NCI-H2196 (cell line): Measurements from ENCODE around the gene GDPD5.
A peak's percentile ranks its signal among the peaks of the same experiment; 100 is the strongest.

Experiments
- DNase-seq: peaks from one replicate; lab custom pipeline; 2025; ENCODE audit not compliant: unreplicated experiment; lab: John Stamatoyannopoulos, UW

The GDPD5 gene

DNA sequence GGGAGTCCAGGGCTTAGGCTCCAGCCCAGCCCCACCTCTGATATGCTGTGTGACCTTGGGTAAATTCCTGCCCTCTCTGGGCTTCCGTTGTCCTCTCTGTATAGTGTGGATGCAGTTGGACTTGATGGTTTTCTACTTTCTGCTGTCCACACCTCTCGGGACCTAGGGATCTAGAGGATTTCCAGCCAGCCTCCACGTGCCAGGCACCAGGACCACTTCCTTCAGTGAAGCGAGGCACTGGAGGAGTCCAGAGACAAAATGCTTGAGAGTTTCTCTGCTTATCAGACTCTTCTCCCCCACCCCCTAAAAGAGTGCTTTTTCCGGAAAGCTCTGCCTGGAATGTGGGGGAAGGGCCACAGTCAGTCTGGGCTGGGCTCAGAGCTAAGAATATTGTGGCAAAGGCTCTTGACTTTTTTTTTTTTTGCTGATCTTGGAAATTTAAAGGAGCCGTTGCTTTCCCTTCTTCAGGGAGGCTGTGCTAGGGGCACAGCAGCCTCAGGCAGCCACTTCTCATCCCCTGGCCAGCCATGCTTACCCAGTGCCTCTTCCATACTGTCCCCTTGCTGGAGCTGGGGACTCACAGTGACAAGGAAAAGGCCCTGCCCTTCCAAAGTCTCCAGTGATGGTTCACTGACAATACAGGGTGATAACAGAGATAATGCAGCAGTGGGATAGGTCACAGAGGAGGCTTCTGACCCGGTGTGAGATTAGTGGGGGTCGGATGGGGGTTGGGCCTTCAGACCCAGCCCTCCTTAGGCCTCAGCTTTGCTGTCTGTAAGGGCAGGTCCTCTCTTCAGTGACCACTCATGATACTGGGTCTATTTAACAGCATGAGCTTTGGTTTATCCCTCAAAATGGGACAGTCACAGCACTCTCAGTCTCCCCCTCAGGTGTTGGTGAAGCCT, 33.5 kb upstream of the GDPD5 start:
- DNase-seq: no peak

DNA sequence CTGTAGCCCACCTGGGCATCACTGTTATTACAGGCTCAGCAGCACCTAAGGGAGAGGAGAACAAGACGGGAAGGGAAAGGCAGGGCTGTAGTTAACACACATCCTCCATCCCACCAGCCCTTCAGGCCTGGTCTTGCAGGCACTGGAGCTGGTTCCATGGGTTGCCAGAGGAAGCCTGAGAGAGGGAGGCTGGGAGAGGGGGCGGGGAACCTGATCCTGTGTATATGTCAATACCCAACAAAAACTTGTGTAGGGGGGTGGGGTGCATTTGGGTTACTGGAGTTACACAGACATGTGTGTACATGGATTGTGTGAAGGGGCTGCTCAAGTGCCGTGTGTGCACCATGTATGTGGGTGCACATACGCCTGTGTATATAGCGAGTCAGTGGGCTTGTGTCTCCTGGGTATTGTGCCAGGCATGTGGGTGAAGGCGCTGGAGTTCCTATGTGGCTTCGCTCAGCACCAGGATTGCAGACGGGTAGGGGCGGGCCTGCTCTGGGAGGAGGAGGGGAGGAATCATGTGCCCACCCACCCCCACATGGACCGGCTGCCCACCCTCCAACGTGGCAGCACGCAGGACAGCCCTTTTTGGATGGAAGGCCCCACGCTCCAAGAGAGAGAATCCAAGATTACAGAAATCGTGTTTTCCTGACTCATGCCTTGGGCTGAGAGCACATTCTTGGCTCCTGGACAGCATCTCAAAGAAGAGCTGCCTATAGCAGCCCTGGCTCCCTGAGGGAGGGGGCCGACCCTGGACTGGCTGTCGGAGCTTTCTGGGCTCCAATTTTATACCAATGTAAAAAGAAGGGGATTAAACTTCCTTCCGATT, 32.1 kb upstream of the GDPD5 start:
- no peak for DNase-seq

DNA sequence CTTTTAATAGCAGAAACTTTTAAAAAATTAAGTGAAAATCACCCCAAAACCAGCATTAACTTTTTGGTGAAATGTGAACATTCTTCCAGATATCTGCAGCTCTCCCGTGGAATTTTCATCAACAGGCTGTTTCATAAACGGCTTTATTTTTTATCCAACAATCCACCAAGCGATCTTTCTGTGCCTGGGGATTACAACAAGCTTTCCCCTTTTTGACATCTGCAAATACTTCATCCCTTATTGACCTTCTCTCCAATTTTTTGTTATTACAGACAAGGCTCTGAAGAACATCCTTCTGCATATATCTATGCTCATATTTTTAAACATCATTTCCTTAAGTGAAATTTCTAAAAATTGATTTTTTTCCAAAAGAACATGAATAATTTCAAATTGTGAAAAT, 30.5 kb upstream of the GDPD5 start:
- DNase-seq: no peak

- no peak for DNase-seq
Measured at GRCh38 chr11:75555079-75555811, 29.5 kb upstream of the GDPD5 start.

DNA sequence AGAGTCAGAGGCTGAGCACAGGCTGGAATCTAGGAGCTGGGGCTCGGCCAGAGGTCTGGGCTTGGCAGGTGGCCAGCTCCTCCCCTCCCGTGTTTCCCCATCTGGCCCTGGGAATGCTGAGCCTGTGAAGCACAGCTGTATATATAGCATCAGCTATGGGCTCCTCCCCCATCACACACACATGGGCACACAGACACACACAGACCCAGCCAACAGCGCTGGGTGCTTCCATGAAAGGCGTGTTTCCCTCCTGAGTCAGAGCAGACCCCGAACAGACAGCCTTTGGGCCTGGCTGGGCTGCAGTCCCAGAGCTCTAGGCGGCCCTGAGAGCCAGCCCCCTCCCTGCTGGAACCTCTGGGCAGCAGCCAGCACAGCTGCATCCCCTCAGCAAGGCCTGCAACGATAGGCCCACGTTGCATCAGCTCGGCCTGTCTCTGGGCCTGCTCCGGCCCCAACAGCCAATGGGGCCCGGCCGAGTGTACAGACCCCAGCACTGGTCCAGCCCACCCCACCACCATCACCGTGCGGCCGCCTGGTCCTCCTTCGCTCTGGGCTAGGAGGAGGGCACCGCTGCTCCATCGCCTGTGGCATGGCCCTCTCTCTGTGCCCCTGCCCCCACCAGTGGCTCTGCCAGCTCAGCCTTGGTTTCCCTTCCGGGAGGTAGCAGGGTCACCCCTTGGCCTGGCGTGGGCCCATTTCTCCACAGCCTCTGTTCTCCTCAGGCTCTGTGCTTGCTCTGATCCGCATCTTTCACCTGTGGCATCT, 28.7 kb upstream of the GDPD5 start:
- DNase-seq: no peak

GRCh38 chr11:75553889-75554257, 28.1 kb upstream of the GDPD5 start:
- DNase-seq: no peak

DNA sequence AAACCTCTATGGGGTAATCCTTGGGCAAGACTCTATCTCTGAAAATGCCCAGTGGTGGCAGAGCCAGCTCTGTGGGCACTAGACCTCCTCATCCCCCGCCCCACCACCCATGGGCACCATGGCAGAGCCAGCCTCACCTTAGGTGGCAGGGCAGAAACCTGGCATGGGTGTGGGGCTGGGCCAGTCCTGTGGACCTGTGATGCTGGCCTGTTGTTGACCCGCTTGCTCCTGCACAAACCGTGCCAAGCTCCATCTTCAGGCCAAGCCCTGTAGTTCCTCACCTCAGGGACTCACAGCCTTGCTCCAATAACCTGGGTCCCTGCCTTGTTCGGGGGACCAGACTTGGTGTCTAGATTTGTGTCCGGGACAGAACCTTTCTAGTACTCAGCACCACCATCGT, 27.4 kb upstream of the GDPD5 start:
- DNase-seq: no peak

DNA sequence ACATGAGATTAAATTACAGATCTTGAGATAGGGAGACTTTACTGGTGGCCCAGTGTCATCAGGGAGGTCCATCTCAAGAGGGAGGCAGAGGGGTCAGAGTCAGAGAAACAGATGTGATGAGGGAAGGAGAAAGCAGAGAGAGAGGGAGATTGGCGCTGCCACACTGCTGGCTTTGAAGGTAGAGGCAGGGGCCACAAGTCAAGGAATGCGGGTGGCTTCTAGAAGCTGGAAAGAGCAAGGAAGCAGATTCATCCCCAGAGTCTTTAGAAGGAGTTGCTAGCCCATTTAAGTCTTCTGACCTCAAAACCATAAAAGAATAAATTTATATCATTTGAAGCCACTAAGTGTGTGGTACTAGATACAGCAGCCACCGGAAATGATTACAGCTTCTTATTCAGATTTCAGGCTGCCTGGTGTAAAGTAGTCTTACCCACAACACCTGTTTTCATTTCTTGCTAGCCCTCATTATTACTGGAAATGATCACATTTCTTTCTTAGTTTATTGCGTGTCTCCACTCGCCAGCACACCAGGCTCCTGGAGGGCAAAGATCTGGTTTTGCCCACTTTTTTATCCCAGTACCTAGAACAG, 23.7 kb upstream of the GDPD5 start:
- DNase-seq: no peak

- no peak for DNase-seq
Measured at GRCh38 chr11:75548595-75549272, 23.0 kb upstream of the GDPD5 start.

GRCh38 chr11:75547617-75548058, 21.9 kb upstream of the GDPD5 start:
- DNase-seq: peak; percentile 71

- no peak for DNase-seq
Measured at GRCh38 chr11:75547177-75547576, 21.4 kb upstream of the GDPD5 start.

DNA sequence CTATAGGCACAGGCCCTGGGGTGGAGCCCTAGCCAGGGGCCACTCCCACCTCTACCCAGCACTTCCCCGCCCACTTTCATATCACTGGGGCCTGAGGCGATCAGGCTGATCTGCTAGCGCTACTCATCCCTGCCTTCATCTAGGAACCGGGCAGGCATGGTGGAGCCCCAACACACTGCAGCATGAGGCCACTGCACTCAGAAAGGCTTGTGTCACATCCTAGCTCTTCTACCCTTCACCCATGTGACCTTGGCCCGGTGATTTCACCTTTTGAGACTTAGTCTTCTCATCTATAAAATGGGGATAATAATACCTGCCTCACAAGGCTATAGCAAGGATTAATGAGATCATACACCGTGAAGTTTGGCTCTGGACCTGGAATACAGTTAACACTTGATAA, 18.1 kb upstream of the GDPD5 start:
- DNase-seq: no peak

- DNase-seq: no peak
Measured at GRCh38 chr11:75542088-75542438, 16.3 kb upstream of the GDPD5 start.

- DNase-seq: no peak
Measured at GRCh38 chr11:75541193-75542087, 15.7 kb upstream of the GDPD5 start.

- DNase-seq: no peak
Measured at GRCh38 chr11:75539459-75540334, 14.0 kb upstream of the GDPD5 start.

DNA sequence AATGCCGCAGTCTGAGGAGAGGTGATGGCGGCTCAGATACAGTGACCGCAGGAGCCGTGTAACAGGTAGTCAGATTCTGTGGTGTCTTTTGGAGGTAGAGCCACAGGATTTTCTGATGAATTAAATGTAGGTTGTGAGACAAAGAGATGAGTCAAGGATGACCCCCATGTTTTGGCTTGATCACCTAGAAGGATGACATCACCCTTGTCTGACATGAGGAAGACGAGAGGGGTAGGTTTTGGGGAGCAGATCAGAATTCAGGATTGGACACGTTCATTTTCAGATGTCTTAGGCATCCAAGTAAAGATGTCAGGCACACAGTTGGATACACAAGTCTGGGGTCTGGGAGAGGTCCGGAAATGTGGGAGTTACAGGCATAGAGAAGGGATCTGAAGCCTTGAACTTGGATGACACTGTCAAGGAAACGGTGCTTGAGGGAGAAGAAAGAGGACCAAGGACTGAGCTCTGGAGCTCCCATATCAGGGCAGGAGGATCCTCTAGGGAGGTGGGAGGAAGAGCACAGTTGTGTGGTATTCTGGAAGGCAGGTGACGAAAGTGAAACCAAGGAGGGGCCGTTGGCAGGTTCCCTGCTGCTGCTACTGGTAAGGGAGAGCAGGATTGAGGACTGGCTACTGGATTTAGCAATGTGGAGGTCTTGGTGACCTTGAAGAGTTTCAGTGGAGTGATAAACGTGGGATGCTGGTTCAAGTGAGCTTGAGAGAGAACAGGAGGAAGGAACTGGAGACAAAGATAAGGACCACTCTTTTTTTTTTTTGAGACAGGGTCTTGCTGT, 12.6 kb upstream of the GDPD5 start:
- no peak for DNase-seq

- no peak for DNase-seq
Measured at GRCh38 chr11:75537740-75538139, 12.0 kb upstream of the GDPD5 start.
